Measurements from ENCODE around the gene RASA3. TPM values are rescaled to one million over a fixed set of nuclear protein-coding genes. Genes with fewer than 3 reads are reported as not detected.

RASA3 gene
- total and polyA plus RNA-seq, 2 of the 4 experiments (the other 2 are of a cell fraction) = 21.0 to 31.4 TPM

DNA sequence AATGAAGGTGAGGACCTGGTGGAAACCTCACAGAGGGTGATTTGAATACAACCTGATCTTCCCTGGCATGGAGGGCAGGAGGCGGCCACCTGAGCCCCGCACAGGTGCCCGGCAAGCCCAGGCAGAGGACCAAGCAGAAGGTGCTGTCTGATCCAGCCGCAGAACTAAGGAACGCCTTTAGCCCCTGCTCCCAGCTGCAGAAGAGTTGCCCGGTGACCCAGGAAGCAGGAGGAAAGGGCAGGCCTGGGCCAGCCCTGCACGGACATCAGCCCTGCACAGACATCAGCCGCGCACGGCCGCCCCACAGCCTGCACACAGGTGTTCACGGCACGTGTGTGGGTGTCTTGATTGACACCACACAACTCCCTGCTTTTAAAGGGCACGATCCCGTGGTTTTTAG, 43.1 kb downstream of the RASA3 start:
- no peak overlapping the region for H2BK120ac ChIP-seq (ENCODE audit: low read depth, low read length)
- in situ Hi-C loops (cut with MboI; ENCODE audit: low sequenced_read_pairs) (no loop called here), dilution Hi-C loops (cut with HindIII; ENCODE audit: low sequenced_read_pairs, unreplicated experiment) (no loop called here), intact Hi-C loops (cut with micrococcal nuclease) (no loop called here)
- H3K18ac ChIP-seq (ENCODE audit: low read depth, low read length) = no peak overlapping the region
- 84% methylated on average over 11 of the region's 15 CpGs; no CpG with 5 or more reads in 1 of the 2 experiments for WGBS, 2 experiments (ENCODE audit: extremely low coverage in 2 of 2, insufficient read length in 1 of 2)
- no peak overlapping the region for H3K4ac ChIP-seq (ENCODE audit: low read depth, low read length)
- no peak overlapping the region for H2BK20ac ChIP-seq (ENCODE audit: low read depth, low read length)
- POLR2A ChIA-PET (ENCODE audit: unreplicated experiment) = no interaction called here
- no peak overlapping the region for H2BK15ac ChIP-seq (ENCODE audit: low read depth, low read length)
- no peak overlapping the region for H3K4me3 ChIP-seq (ENCODE audit: insufficient read depth, low read depth, low read length)
- no peak overlapping the region for H3K23ac ChIP-seq (ENCODE audit: low read depth, low read length)
- peaks cover 5% of the 10 kb centered on the region; the same call in 1 of the 2 replicates for H3K9me1 ChIP-seq (ENCODE audit: insufficient read depth, low read length)
- no peak overlapping the region for H4K8ac ChIP-seq (ENCODE audit: low read depth in 2 of 2, low read length in 2 of 2)
- peaks cover 2% of the 10 kb centered on the region for H3K36me3 ChIP-seq (ENCODE audit: control insufficient read depth, insufficient read depth, low read length)
- H4K5ac ChIP-seq (ENCODE audit: low read depth, low read length) = no peak overlapping the region
- no peaks in the 10 kb centered on the region for H3K4me1 ChIP-seq (ENCODE audit: control insufficient read depth, insufficient read depth, low read length)
- TF ChIP-seq MAFK (IDR thresholded peaks at IDR 0.05; ENCODE audit: low read depth, low read length) (no peak), RAD21 (IDR thresholded peaks at IDR 0.05; ENCODE audit: low read length) (no peak), POLR2A (IDR thresholded peaks at IDR 0.05; ENCODE audit: low read depth, low read length) (no peak), FOS (IDR thresholded peaks at IDR 0.05; ENCODE audit: low read depth, low read length) (no peak), BHLHE40 (IDR thresholded peaks at IDR 0.05; ENCODE audit: low read depth, low read length) (no peak), RCOR1 (IDR thresholded peaks at IDR 0.05; ENCODE audit: insufficient replicate concordance, low read length) (no peak), SMC3 (IDR thresholded peaks at IDR 0.05; ENCODE audit: low read depth, low read length) (no peak), NFE2L2 (IDR thresholded peaks at IDR 0.05; ENCODE audit: low read depth, low read length) (no peak), RFX5 (IDR thresholded peaks at IDR 0.05; ENCODE audit: low read depth, low read length) (no peak), CHD1 (IDR thresholded peaks at IDR 0.05; ENCODE audit: low read depth, low read length) (no peak), MXI1 (IDR thresholded peaks at IDR 0.05; ENCODE audit: borderline replicate concordance, low read depth, low read length) (no peak), CEBPB (IDR thresholded peaks at IDR 0.05; ENCODE audit: low read depth, low read length) (no peak), MAZ (IDR thresholded peaks at IDR 0.05; ENCODE audit: borderline replicate concordance, low read depth, low read length) (no peak)
- TF ChIP-seq, protein P1, sequence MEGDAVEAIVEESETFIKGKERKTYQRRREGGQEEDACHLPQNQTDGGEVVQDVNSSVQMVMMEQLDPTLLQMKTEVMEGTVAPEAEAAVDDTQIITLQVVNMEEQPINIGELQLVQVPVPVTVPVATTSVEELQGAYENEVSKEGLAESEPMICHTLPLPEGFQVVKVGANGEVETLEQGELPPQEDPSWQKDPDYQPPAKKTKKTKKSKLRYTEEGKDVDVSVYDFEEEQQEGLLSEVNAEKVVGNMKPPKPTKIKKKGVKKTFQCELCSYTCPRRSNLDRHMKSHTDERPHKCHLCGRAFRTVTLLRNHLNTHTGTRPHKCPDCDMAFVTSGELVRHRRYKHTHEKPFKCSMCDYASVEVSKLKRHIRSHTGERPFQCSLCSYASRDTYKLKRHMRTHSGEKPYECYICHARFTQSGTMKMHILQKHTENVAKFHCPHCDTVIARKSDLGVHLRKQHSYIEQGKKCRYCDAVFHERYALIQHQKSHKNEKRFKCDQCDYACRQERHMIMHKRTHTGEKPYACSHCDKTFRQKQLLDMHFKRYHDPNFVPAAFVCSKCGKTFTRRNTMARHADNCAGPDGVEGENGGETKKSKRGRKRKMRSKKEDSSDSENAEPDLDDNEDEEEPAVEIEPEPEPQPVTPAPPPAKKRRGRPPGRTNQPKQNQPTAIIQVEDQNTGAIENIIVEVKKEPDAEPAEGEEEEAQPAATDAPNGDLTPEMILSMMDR (conservative IDR thresholded peaks at IDR 0.05; ENCODE audit: low read depth, low read length) = no peak
- TF ChIP-seq, protein P2, sequence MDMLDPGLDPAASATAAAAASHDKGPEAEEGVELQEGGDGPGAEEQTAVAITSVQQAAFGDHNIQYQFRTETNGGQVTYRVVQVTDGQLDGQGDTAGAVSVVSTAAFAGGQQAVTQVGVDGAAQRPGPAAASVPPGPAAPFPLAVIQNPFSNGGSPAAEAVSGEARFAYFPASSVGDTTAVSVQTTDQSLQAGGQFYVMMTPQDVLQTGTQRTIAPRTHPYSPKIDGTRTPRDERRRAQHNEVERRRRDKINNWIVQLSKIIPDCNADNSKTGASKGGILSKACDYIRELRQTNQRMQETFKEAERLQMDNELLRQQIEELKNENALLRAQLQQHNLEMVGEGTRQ (IDR thresholded peaks at IDR 0.05; ENCODE audit: low read depth, low read length) = no peak
- H3K79me1 ChIP-seq (ENCODE audit: low read depth in 1 of 2, low read length in 2 of 2) = peaks cover 18 to 49% of the 10 kb centered on the region in 2 experiments
- H2AK9ac ChIP-seq (replicated peaks; ENCODE audit: low read depth, low read length, poor library complexity) = no peak overlapping the region
- no peak overlapping the region; the same call in 1 of the 2 replicates for H3K14ac ChIP-seq (replicated peaks; ENCODE audit: low read depth, low read length)
- CTCF ChIA-PET = no interaction called here
- DNase-seq (no peak), ATAC-seq (ENCODE audit: low read depth) (no peak)
- H3K9me3 ChIP-seq (ENCODE audit: control insufficient read depth, insufficient read depth, low read length) = no peaks in the 10 kb centered on the region; the same call in 1 of the 2 replicates
- no peak overlapping the region for H2AFZ ChIP-seq (replicated peaks; ENCODE audit: low read length, poor library complexity)
- no peaks in the 10 kb centered on the region for H3K27me3 ChIP-seq (ENCODE audit: control insufficient read depth, insufficient read depth, low read length)
- no peak overlapping the region for H2BK5ac ChIP-seq (ENCODE audit: low read depth, low read length, poor library complexity, severe bottlenecking)
- H4K91ac ChIP-seq (ENCODE audit: insufficient read depth, low read depth, low read length) = no peak overlapping the region
- H2AK5ac ChIP-seq (ENCODE audit: low read depth, low read length) = no peak overlapping the region
- no peak overlapping the region for H3K27ac ChIP-seq (ENCODE audit: insufficient read depth, low read length)
- no peak overlapping the region for H3K9ac ChIP-seq (ENCODE audit: low read depth, low read length)
- BruUV-seq (replicated peaks) = no TSS peak
- H3K56ac ChIP-seq (ENCODE audit: extremely low read depth, insufficient read depth, low read length) = no peak overlapping the region
- H4K20me1 ChIP-seq (ENCODE audit: insufficient read depth, low read length) = peaks cover 38% of the 10 kb centered on the region
- no peak overlapping the region for H3K4me2 ChIP-seq (ENCODE audit: low read depth, low read length)

Measured in IMR-90 (cell line).